Uterus (tissue), 2 donors: Measurements from ENCODE around the gene NBAS.

ENCODE experiments used
- CTCF ChIP-seq, 4 experiments: fragments of 200-600 bp in 2 of 4; fragments of 450-650 bp in 2 of 4; sonication (generic) in 2 of 4; IDR thresholded peaks; one replicate each; pipeline ENCODE4 v1.5.1; 2016 to 2019; ENCODE audit warnings: antibody characterized with exemption in 4 of 4, mild to moderate bottlenecking in 2 of 4, moderate library complexity in 1 of 4
- POLR2A ChIP-seq, 2 donors: fragments of 450-650 bp; IDR thresholded peaks; one replicate each; pipeline ENCODE4 v1.6.1; 2016; ENCODE audit warnings: antibody characterized with exemption in 2 of 2, mild to moderate bottlenecking in 1 of 2, moderate library complexity in 1 of 2

GRCh38 chr2:15364561-15364960 is 196.6 kb downstream of the NBAS start:
- TF ChIP-seq CTCF (IDR thresholded peaks at IDR 0.05): no peak
- TF ChIP-seq POLR2A (IDR thresholded peaks at IDR 0.05): no peak
